Fibroblast of villous mesenchyme (primary cell): ENCODE data around the gene HOXA4. TPM values are rescaled to one million over a fixed set of nuclear protein-coding genes. Genes with fewer than 3 reads are reported as not detected.

Experiments used
- DNase-seq: peaks from one replicate; pipeline ENCODE4 v3.0.0-alpha.2; 2010; ENCODE audit warnings: low read depth
- H3K4me3 ChIP-seq: 2 replicates; pipeline ENCODE4 v1.5.1; 2011; ENCODE audit warnings: low read depth, mild to moderate bottlenecking, low read length
- total RNA-seq: library from RNA; depleted of rRNA; stranded (reverse); fragments of >200 nt; gene quantifications from 2 replicates; pipeline ENCODE4 v1.2.3, GENCODE V29; 2012
- TF ChIP-seq, protein P1 (sequence below): IDR thresholded peaks from 2 replicates; pipeline ENCODE4 v1.5.1; 2012; ENCODE audit warnings: low read depth, mild to moderate bottlenecking, low read length; ENCODE audit not compliant: insufficient read depth

The HOXA4 gene
- total RNA-seq, 1 donor = 1.3 TPM

- no peak for DNase-seq
- TF ChIP-seq, protein P1, sequence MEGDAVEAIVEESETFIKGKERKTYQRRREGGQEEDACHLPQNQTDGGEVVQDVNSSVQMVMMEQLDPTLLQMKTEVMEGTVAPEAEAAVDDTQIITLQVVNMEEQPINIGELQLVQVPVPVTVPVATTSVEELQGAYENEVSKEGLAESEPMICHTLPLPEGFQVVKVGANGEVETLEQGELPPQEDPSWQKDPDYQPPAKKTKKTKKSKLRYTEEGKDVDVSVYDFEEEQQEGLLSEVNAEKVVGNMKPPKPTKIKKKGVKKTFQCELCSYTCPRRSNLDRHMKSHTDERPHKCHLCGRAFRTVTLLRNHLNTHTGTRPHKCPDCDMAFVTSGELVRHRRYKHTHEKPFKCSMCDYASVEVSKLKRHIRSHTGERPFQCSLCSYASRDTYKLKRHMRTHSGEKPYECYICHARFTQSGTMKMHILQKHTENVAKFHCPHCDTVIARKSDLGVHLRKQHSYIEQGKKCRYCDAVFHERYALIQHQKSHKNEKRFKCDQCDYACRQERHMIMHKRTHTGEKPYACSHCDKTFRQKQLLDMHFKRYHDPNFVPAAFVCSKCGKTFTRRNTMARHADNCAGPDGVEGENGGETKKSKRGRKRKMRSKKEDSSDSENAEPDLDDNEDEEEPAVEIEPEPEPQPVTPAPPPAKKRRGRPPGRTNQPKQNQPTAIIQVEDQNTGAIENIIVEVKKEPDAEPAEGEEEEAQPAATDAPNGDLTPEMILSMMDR = no peak
- no peak overlapping the region for H3K4me3 ChIP-seq
Observed at GRCh38 chr7:27159266-27160144, 28.9 kb upstream of the HOXA4 start.

- DNase-seq = no peak
- TF ChIP-seq, protein P1 = no peak
- no peak overlapping the region for H3K4me3 ChIP-seq
Observed at GRCh38 chr7:27158436-27159265, 28.1 kb upstream of the HOXA4 start.

- DNase-seq = no peak
- TF ChIP-seq, protein P1 = no peak
- H3K4me3 ChIP-seq = no peak overlapping the region
Observed at GRCh38 chr7:27157702-27158431, 27.3 kb upstream of the HOXA4 start.

DNA sequence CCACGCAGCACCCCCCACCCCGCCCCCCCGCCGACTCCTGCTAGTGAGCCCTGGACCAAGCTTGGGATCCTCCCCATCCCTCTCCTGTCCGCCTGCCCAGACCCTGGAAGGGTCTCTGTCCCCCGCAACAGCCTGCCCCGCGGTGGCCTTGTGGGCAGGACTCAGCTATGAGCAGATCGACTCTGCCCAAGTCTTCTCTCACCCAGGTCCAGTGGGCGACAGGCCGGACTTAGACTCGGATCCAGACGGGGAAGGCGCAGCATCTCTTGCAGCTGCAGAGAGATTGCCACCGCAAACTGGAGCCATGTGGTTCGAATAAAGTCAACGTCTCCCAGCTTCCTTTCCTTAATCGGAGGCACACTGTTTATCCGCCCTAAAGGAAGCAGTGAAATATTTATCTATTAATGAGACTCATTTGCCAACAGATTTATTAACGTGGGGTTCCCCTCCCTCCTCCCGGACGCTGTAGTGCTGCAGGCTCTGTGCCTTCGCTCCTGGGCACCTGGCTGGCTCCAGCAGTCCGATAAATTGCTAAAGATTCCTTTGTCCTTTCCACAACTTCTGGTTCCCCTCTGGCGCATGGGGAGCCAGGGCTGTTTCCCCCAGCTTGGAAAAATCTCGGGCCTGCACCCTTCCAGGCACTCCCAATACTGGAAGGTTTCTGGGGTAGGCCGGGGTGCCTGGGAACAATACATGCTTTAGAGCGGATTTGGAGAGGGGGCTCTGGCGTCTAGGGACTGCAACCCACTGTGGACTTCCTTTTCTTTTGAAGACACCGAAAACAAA lies 26.6 kb upstream of the HOXA4 start:
- TF ChIP-seq, protein P1 = no peak
- peak overlapping the region; percentile 60 for H3K4me3 ChIP-seq
- peak; percentile 16 for DNase-seq

GRCh38 chr7:27156508-27156898 lies 25.9 kb upstream of the HOXA4 start, which contains the start of gene HOXA7:
Gene HOXA7 (minus strand): TSS chr7:27156675. CDS start chr7:27156545, 130 bp downstream.
- peak within 1 kb of the TSS; percentile 60 for H3K4me3 ChIP-seq
- TF ChIP-seq, protein P1 = no peak
- DNase-seq = peak; percentile 75
